Left lung (tissue), 10 donors: ENCODE measurements around the gene ERC2. TPM values are rescaled to one million over a fixed set of nuclear protein-coding genes. Genes with fewer than 3 reads are reported as not detected.

Experiments used
- ATAC-seq: fragments of 200-7000 bp; cut with Tn5 transposase; one replicate; pipeline ENCODE4 v1.9.1; 2020; ENCODE audit warnings: moderate library complexity
- DNase-seq, 4 donors: peaks; one replicate each; pipeline ENCODE4 v3.0.0-alpha.2; 2013 to 2020
- H3K27ac ChIP-seq, 2 donors: fragments of 200-600 bp; sonication (generic) in 1 of 2; one replicate each; pipeline versions ENCODE4 v1.5.0 to v1.8.0; 2020 to 2021
- H3K27me3 ChIP-seq, 2 donors: fragments of 200-600 bp; sonication (generic) in 1 of 2; one replicate each; pipeline versions ENCODE4 v1.5.0 to v1.8.0; 2020 to 2021
- H3K36me3 ChIP-seq, 2 donors: fragments of 200-600 bp; sonication (generic) in 1 of 2; one replicate each; pipeline versions ENCODE4 v1.5.0 to v1.8.0; 2020 to 2021
- H3K4me1 ChIP-seq, 2 donors: fragments of 200-600 bp; one replicate each; pipeline ENCODE4 v1.8.0; 2021
- H3K4me3 ChIP-seq, 2 donors: fragments of 200-600 bp; sonication (generic) in 1 of 2; one replicate each; pipeline versions ENCODE4 v1.5.0 to v1.8.0; 2020 to 2021; ENCODE audit warnings: mild to moderate bottlenecking in 1 of 2
- H3K9me3 ChIP-seq, 2 donors: fragments of 200-600 bp; sonication (generic) in 1 of 2; one replicate each; pipeline versions ENCODE4 v1.5.0 to v1.8.0; 2020 to 2021
- intact Hi-C, 2 donors: fragments of 100-400 bp; cut with DNase I; formaldehyde crosslinking; loops; one replicate each; pipeline versions ENCODE4 v1.11.2 to v1.14.2; 2022
- polyA plus RNA-seq, 6 donors: library from polyadenylated mRNA; unstranded; fragments of 120-200 nt; gene quantifications; one replicate each; pipeline ENCODE4 v1.2.1, GENCODE V29; 2013; ENCODE audit not compliant: insufficient read length in 6 of 6
- total RNA-seq, 2 donors: library from RNA; stranded (reverse); fragmentation: NEBNext Ultra II Directional; extraction: Animal tissue kit (Norgen Biotek cat#: 25700); gene quantifications; one replicate each; pipeline ENCODE4 v1.2.1, GENCODE V29; 2021
- TF ChIP-seq, protein P1 (sequence below), 2 donors: fragments of 200-600 bp; sonication (generic) in 1 of 2; IDR thresholded peaks; one replicate each; pipeline versions ENCODE4 v1.5.0 to v1.8.0; 2021; ENCODE audit warnings: antibody characterized with exemption in 2 of 2
- donor health status: DM: no; HTN: yes; CAD: no.
- donor health status: DM: no; HTN: no; CAD: no.

ERC2 gene
- total and polyA plus RNA-seq, 8 donors: 1.6 to 3.3 (median 2.1) TPM

- TF ChIP-seq, protein P1, sequence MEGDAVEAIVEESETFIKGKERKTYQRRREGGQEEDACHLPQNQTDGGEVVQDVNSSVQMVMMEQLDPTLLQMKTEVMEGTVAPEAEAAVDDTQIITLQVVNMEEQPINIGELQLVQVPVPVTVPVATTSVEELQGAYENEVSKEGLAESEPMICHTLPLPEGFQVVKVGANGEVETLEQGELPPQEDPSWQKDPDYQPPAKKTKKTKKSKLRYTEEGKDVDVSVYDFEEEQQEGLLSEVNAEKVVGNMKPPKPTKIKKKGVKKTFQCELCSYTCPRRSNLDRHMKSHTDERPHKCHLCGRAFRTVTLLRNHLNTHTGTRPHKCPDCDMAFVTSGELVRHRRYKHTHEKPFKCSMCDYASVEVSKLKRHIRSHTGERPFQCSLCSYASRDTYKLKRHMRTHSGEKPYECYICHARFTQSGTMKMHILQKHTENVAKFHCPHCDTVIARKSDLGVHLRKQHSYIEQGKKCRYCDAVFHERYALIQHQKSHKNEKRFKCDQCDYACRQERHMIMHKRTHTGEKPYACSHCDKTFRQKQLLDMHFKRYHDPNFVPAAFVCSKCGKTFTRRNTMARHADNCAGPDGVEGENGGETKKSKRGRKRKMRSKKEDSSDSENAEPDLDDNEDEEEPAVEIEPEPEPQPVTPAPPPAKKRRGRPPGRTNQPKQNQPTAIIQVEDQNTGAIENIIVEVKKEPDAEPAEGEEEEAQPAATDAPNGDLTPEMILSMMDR (IDR thresholded peaks at IDR 0.05): no peak
- H3K36me3 ChIP-seq: no peaks in the 10 kb centered on the region
- no peak overlapping the region for H3K27ac ChIP-seq
- DNase-seq (no peak), ATAC-seq (no peak)
- H3K4me1 ChIP-seq: peaks cover 0 to 3% of the 10 kb centered on the region in 2 donors
- no peak overlapping the region for H3K4me3 ChIP-seq
- H3K9me3 ChIP-seq: no peaks in the 10 kb centered on the region
- intact Hi-C loops: no loop called here
- H3K27me3 ChIP-seq: no peaks in the 10 kb centered on the region
Measured at GRCh38 chr3:55755516-55756205, 712.6 kb downstream of the ERC2 start.

GRCh38 chr3:55752911-55753310, 715.4 kb downstream of the ERC2 start:
- DNase-seq (no peak), ATAC-seq (no peak)
- Histone ChIP-seq H3K27ac (no peak overlapping the region), H3K27me3 (no peaks in the 10 kb centered on the region), H3K4me3 (no peak overlapping the region), H3K4me1 (no peaks in the 10 kb centered on the region), H3K9me3 (no peaks in the 10 kb centered on the region), H3K36me3 (no peaks in the 10 kb centered on the region)
- TF ChIP-seq, protein P1 (IDR thresholded peaks at IDR 0.05): no peak
- intact Hi-C loops: no loop called here

GRCh38 chr3:55751730-55752129, 716.5 kb downstream of the ERC2 start:
- H3K27ac ChIP-seq: no peak overlapping the region
- DNase-seq: no peak
- no peaks in the 10 kb centered on the region for H3K36me3 ChIP-seq
- H3K27me3 ChIP-seq: no peaks in the 10 kb centered on the region
- intact Hi-C loops: no loop called here
- H3K4me3 ChIP-seq: no peak overlapping the region
- no peaks in the 10 kb centered on the region for H3K9me3 ChIP-seq
- ATAC-seq: no peak
- H3K4me1 ChIP-seq: no peaks in the 10 kb centered on the region
- TF ChIP-seq, protein P1 (IDR thresholded peaks at IDR 0.05): no peak

DNA sequence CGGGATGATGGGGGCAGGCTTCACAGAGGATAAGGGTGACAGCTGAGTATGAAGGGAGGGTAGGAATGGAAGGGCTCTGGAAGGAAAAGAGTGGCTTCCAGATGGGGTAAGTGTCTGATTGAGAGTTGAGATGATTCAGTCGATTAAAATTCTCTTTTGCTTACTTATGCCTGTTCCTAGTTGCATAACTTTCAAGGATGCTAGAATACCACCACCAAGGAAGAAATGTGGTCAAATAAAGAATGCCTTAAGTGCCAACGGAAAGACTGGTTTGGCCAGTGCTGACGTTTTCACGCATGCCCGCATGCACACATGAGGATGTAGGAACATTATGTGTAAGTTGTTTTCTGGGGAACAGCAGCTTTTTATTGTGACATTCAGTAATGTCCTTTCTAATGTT, 717.7 kb downstream of the ERC2 start:
- Histone ChIP-seq H3K4me3 (no peak overlapping the region), H3K27me3 (no peaks in the 10 kb centered on the region), H3K9me3 (no peaks in the 10 kb centered on the region), H3K27ac (peak overlapping the region; percentile 35 to 40), H3K36me3 (no peaks in the 10 kb centered on the region), H3K4me1 (no peaks in the 10 kb centered on the region)
- TF ChIP-seq, protein P1 (IDR thresholded peaks at IDR 0.05): no peak
- peak; percentile 25 to 80 (median 63) for DNase-seq
- ATAC-seq: peak; percentile 89
- intact Hi-C loops: no loop called here

DNA sequence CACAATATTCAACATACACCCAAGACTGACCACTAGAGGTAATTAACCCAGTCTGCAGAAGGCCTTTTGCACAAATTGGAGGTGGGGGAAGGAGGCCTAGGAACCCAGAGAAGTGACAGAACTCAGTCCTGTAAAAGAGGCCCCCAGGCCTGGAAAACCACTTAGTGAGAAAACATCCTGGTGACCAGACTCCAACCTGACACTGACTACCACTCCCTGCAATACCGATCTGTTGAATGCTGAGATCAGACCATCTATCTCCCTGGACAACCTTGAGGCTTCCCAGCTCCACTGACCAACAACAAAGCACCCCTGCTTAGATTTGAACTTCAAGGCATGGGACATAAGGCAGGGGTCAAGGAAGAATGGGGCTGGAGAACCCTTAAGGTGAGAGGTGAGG, 719.2 kb downstream of the ERC2 start:
- no peak for ATAC-seq
- intact Hi-C loops: loop anchor here in 1 of 2 donors (10.0 kb wide), 1 partner anchor 264 kb away; the partner anchor contains the start of gene WNT5A
- Histone ChIP-seq H3K9me3 (no peaks in the 10 kb centered on the region), H3K27me3 (no peaks in the 10 kb centered on the region), H3K27ac (no peak overlapping the region), H3K4me3 (no peak overlapping the region), H3K4me1 (no peaks in the 10 kb centered on the region), H3K36me3 (no peaks in the 10 kb centered on the region)
- DNase-seq: no peak
- TF ChIP-seq, protein P1 (IDR thresholded peaks at IDR 0.05): no peak
